HK-2 (cell line): ENCODE results near the gene PDE4B.
"Not testable (repeated sequence)": the region's sequence is repeated elsewhere in the genome, so short reads cannot be mapped to it uniquely, and the experiment has no call there.

Experiments
- DNase-seq: peaks from one replicate; pipeline ENCODE4 v3.0.0-alpha.2; 2018; ENCODE audit not compliant: unreplicated experiment

The PDE4B gene

GRCh38 chr1:66050633-66051032 lies 257.9 kb downstream of the PDE4B start:
- no peak for DNase-seq

DNA sequence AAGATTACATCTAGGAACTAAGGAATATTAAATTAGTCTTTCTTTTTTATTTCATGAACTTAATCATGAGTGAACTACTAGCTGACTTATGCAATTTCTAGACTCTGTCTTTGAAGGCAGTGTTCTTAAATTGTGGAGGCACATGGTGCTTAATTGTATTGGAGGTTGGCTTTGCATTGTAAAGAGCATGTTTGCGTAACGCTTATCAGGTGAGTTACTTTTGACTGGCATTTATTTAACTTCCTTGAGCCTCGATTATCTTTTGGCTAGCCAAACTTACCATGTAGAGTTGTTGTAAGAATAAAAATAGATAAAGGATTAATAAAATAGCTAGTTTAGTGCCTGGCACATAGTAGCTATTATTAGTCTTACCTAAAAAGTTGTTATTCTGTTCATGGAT lies 262.4 kb downstream of the PDE4B start:
- no peak for DNase-seq

- not testable (repeated sequence) for DNase-seq
Measured at GRCh38 chr1:66057448-66057847, 264.8 kb downstream of the PDE4B start.

GRCh38 chr1:66058558-66058957 lies 265.9 kb downstream of the PDE4B start:
- DNase-seq: no peak

DNA sequence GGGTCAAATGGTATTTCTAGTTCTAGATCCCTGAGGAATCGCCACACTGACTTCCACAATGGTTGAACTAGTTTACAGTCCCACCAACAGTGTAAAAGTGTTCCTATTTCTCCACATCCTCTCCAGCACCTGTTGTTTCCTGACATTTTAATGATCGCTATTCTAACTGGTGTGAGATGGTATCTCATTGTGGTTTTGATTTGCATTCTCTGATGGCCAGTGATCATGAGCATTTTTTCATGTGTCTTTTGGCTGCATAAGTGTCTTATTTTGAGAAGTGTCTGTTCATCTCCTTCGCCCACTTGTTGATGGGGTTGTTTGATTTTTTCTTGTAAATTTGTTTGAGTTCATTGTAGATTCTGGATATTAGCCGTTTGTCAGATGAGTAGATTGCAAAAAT lies 274.5 kb downstream of the PDE4B start:
- not testable (repeated sequence) for DNase-seq

DNA sequence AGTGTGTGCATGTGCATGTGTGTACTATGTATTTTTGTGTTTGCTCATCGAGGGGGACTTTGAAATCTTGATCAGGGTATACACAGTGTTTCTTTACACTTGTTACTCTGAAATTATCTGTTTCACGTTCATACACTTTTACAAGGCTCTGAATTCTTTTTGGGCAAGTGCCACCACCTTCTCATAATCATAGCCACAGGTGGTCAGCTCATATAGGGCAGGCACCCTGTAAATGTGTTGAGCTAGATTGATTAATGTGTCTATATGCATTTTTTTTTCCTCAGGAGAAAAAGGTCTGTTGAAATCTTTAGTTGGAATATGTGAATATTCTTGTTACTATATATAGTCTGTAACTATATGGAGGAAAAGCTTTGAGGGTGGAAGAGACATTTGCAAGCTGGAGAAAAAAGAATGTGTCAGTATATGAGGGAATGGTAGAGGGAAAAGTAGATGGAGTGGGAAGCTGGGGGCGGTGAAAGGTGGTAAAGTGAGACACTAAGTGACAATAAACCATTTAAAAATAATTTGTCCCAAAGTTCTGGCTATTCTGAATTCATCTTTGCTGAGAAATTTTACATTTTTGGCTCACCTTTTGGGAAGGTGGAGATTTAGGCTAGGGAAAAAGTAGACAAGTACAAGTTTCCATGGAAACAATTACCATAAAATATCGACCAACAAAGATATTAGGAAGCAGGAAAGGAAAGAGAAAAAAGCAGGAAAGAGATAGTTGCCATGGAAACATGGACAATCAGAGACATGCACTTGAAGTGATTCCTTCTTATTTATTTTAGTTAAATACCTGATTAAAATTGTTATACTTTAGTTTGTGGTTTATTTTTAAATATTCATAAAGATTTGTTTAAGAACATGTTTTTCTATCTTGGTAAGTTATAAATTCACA lies 277.5 kb downstream of the PDE4B start:
- DNase-seq: no peak

DNA sequence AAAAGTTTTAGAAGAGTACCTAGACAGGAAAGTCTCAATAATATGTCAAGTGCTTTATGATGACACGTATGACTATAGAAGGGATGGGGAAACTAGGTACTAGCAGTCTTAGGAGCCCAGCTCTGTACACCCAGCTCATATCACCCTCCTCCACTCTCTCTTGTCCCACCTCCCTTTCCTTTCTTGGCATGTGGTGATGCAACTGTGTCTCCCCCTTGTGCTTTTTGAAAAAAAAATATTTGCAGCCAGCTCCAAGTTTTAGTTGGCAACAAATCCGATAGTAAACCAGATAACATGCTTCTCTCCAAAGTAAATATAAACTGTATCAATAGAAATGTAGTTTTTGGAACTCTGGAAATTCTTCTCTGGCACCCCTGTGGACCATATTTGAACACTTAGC lies 280.7 kb downstream of the PDE4B start:
- DNase-seq: no peak

GRCh38 chr1:66074147-66074546 lies 281.5 kb downstream of the PDE4B start:
- no peak for DNase-seq

DNA sequence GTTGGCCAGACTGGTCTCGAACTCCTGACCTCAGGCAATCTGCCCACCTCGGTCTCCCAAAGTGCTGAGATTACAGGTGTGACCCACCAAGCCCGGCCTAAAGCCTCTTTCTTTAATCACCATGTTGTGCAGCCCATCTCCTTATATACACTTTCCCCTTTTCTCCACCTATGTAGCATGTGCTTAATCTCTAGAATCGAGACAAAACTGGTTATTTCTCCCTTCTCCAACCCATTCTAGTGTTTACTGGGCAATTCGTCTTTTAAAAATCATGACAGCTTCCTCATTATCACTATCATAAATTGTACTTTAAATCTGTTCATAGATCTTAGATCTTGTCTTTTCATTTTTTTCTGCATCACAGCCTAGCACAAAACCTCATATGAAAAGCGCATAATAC lies 285.7 kb downstream of the PDE4B start:
- DNase-seq: no peak

DNA sequence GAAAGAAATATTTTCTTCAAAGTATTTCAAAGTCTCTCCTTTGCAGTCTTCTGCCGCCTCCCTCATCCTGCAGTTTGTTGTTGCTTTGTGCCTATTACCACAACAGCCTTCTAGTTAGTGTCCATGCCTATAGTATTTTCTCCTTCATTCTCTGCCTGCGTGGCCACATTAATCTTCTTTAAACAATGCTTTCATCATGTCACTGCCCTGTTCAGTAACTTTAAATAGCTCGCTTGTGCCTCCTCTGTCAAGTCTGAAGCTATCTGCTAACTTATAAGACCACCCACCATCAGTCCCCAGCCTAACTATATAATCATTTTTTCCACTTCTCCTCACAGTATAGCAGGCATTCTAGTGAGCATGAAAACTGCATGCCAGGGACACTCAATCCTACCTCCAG lies 290.3 kb downstream of the PDE4B start:
- DNase-seq: no peak

DNA sequence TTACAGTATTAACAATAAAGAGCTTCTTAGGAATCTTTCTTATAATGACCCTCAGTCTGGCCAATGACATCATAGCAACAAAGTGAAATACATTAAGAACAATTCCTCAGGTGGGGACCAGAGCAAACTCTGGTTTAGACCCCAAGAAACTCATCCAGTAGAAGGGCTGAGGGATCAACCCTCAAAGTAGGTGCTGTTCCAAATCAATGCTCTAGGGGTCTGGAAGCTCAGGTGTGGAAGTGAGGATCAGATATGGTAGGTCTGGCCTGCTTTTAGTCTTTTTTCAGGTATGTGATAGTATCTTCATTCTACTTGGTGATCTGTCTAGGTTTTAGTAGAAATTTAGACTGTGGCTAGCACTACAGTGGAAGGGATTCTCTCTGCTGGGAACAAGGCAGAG lies 291.7 kb downstream of the PDE4B start:
- no peak for DNase-seq

DNA sequence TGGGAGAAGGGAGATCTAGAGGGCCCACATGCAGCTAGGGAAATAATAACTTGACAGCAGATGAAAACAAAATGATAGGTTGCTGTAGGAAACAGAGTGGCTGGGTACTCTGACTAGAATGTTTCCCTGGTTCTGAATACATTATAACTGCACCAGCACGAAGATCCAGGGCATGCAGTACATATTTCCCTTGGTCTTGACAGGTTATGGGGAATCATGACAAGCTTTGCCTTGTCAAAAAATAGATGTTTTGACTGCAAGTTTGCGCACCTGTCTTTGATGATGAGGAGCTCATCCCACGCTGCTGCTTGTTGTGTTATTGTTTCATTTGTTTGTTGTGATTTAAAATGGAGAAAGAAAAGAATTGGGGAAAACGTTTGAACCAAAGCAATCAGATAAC lies 292.9 kb downstream of the PDE4B start:
- no peak for DNase-seq

GRCh38 chr1:66088787-66089186 lies 296.1 kb downstream of the PDE4B start:
- DNase-seq: no peak

- no peak for DNase-seq
Measured at GRCh38 chr1:66090859-66091457, 298.3 kb downstream of the PDE4B start.

GRCh38 chr1:66095190-66095589 lies 302.5 kb downstream of the PDE4B start:
- DNase-seq: no peak

- DNase-seq: not testable (repeated sequence)
Measured at GRCh38 chr1:66100959-66101358, 308.3 kb downstream of the PDE4B start.

GRCh38 chr1:66104076-66104475 lies 311.4 kb downstream of the PDE4B start:
- DNase-seq: not testable (repeated sequence)

DNA sequence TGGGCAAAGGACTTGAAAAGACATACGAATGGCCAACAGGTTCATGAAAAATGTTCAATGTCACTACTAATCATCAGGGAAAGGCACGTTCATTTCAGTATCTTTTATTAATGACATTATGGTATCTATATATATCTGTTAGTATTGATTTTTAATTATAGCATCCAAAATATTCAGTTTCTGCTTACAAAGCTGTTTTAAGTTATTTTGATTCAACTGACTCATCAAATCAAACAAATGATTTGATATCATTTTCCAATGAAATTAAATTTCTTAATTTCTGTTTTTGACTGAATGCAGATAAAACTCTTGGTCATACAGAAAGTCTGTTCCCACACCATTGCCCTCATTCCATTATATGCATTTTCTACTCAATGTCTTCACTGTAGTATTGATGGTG lies 315.9 kb downstream of the PDE4B start:
- no peak for DNase-seq

DNA sequence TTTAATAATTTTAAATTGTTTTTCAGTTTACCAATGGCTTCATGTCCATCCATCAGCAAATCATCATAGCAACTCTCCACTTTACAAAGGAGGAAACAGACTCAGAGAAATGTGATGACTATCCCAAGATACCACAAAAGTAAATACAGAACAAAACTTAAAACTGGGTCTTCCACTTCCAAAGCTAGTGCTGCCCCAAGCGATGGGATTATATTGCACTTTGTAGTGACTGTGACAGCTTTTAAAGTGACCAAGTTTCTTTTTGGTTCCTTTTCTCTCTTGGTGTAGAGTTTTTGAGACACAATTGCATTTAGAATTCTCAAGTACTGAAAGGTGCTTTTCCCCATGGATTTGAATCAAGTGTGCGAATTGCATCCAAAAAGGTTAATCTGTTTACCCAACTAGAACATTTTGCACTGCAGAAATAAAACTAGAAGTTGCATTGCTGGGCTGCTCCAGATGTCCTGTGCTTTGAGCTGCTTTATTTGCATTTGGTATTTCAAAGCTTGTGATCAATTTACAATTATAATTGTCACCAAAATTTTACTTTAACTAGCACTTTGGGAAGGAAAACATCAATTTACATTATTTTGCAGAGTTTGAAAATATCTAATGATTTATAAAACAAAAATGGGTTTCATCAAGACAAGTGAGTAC lies 320.2 kb downstream of the PDE4B start:
- DNase-seq: no peak

DNA sequence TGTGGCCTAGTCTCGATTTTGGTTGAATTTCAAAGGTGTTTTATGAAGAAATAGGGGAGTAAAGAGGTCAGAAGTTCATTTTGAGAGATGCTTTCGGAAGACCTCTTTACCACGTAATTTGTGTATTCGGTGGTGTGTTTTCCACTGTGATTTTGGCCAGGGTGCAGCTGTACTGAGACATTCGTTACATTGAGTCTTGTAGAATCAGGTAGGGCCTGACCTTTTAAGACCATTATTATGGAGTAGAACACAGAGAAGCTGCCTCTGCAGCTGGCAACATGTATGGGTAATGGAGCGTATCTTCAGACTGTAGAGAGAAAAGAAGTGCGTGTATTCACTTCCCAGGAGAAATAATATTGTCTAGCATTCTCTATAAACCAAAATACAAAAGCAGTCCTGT lies 326.5 kb downstream of the PDE4B start:
- DNase-seq: no peak

- DNase-seq: no peak
Measured at GRCh38 chr1:66124670-66125069, 332.0 kb downstream of the PDE4B start.

DNA sequence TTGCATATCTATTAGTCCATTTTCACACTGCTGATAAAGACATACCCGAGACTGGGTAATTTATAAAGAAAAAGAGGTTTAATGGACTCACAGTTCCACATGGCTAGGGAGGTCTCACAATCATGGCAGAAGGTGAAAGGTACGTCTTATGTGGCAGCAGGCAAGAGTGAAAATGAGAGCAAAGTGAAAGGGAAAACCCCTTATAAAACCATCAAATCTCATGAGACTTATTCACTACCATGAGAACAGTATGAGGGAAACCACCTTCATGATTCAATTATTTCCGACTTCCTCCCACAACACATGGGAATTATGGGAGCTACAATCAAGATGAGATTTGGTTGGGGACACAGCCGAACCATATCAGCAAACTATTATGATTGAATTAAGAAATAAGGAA lies 335.9 kb downstream of the PDE4B start:
- not testable (repeated sequence) for DNase-seq

GRCh38 chr1:66132324-66132723 lies 339.6 kb downstream of the PDE4B start:
- DNase-seq: no peak
